H1 (cell line): ENCODE results near the gene B4GALNT1.

Source experiments
- CHD2 ChIP-seq: IDR thresholded peaks from 2 replicates; pipeline ENCODE4 v1.6.1; 2012; ENCODE audit warnings: low read length, improper control_type of control experiment
- CTCF ChIP-seq, 3 experiments: IDR thresholded peaks; 1 replicate in 2 of 3; 2 replicates in 1 of 3; pipeline versions ENCODE4 v1.5.1 to v1.6.1; 2011; ENCODE audit warnings: low read length in 3 of 3, mild to moderate bottlenecking in 3 of 3, inconsistent platforms in 2 of 3, low read depth in 1 of 3, moderate library complexity in 1 of 3; ENCODE audit not compliant: insufficient read depth in 1 of 3; ENCODE audit errors: control extremely low read depth in 1 of 3
- FOSL1 ChIP-seq: IDR thresholded peaks from 2 replicates; pipeline ENCODE4 v1.6.1; 2011; ENCODE audit warnings: mild to moderate bottlenecking, low read depth, low read length, moderate library complexity; ENCODE audit not compliant: insufficient read depth
- JUN ChIP-seq: IDR thresholded peaks from 2 replicates; pipeline ENCODE4 v1.6.1; 2011; ENCODE audit warnings: low read depth, mild to moderate bottlenecking, improper control_type of control experiment, low read length
- MAFK ChIP-seq: IDR thresholded peaks from 2 replicates; pipeline ENCODE4 v1.6.1; 2012; ENCODE audit warnings: low read depth, mild to moderate bottlenecking, improper control_type of control experiment, low read length
- MAX ChIP-seq: IDR thresholded peaks from 2 replicates; pipeline ENCODE4 v1.6.1; 2012; ENCODE audit warnings: inconsistent platforms
- RFX5 ChIP-seq: IDR thresholded peaks from 2 replicates; pipeline ENCODE4 v1.6.1; 2011; ENCODE audit warnings: low read depth, low read length, improper control_type of control experiment, borderline replicate concordance
- TEAD4 ChIP-seq: IDR thresholded peaks from 2 replicates; pipeline ENCODE4 v1.6.1; 2012; ENCODE audit warnings: low read depth, low read length, inconsistent platforms, mixed read lengths
- ZNF274 ChIP-seq: IDR thresholded peaks from 2 replicates; pipeline ENCODE4 v1.7.0; 2012; ENCODE audit warnings: low read length, borderline replicate concordance; ENCODE audit errors: extremely low read depth

- no peak for TF ChIP-seq ZNF274
- no peak for TF ChIP-seq JUN
- TF ChIP-seq RFX5, result no peak
- TF ChIP-seq MAFK, result no peak
- TF ChIP-seq MAX, result no peak
- TF ChIP-seq CTCF (IDR thresholded peaks at IDR 0.05; ENCODE audit: control extremely low read depth in 1 of 3, insufficient read depth in 1 of 3, low read depth in 1 of 3, low read length in 3 of 3), result no peak
- no peak for TF ChIP-seq CHD2
- TF ChIP-seq TEAD4, result no peak
- no peak for TF ChIP-seq FOSL1
These were observed 39.8 kb upstream of the B4GALNT1 start for GRCh38 chr12:57672801-57673200.
